Measurements from ENCODE around the gene APCDD1.

The APCDD1 gene

GRCh38 chr18:10477121-10477862, 22.9 kb downstream of the APCDD1 start:
- no peak for TF ChIP-seq TAF1 (IDR thresholded peaks at IDR 0.05; ENCODE audit: low read depth)
- no peak for TF ChIP-seq TCF12 (IDR thresholded peaks at IDR 0.05; ENCODE audit: low read depth)
- no peak for TF ChIP-seq TEAD4 (IDR thresholded peaks at IDR 0.05)
- TF ChIP-seq RAD21 (IDR thresholded peaks at IDR 0.05; ENCODE audit: low read depth), result no peak
- TF ChIP-seq NFIC (IDR thresholded peaks at IDR 0.05), result no peak
- TF ChIP-seq CEBPB (IDR thresholded peaks at IDR 0.05), result no peak
- no peak for TF ChIP-seq CREB1 (IDR thresholded peaks at IDR 0.05; ENCODE audit: low read depth)
- no peak for TF ChIP-seq YY1 (IDR thresholded peaks at IDR 0.05; ENCODE audit: low read depth)
- no peak for TF ChIP-seq REST (IDR thresholded peaks at IDR 0.05; ENCODE audit: low read depth)

GRCh38 chr18:10477863-10478260, 23.4 kb downstream of the APCDD1 start:
- TF ChIP-seq TCF12 (IDR thresholded peaks at IDR 0.05; ENCODE audit: low read depth) (no peak), FOXM1 (IDR thresholded peaks at IDR 0.05; ENCODE audit: borderline replicate concordance, low read depth) (no peak), ZBTB7A (IDR thresholded peaks at IDR 0.05; ENCODE audit: low read depth) (no peak), EP300 (IDR thresholded peaks at IDR 0.05; ENCODE audit: borderline replicate concordance) (no peak), YY1 (IDR thresholded peaks at IDR 0.05; ENCODE audit: low read depth) (no peak), REST (IDR thresholded peaks at IDR 0.05; ENCODE audit: low read depth) (no peak), NFIC (IDR thresholded peaks at IDR 0.05) (no peak), USF1 (IDR thresholded peaks at IDR 0.05) (no peak), TAF1 (IDR thresholded peaks at IDR 0.05; ENCODE audit: low read depth) (no peak), CEBPB (IDR thresholded peaks at IDR 0.05) (no peak), RAD21 (IDR thresholded peaks at IDR 0.05; ENCODE audit: low read depth) (no peak), EGR1 (IDR thresholded peaks at IDR 0.05) (no peak), MAX (IDR thresholded peaks at IDR 0.05) (no peak), TEAD4 (IDR thresholded peaks at IDR 0.05) (no peak)

- TF ChIP-seq TCF12 (IDR thresholded peaks at IDR 0.05; ENCODE audit: low read depth), result no peak
- no peak for TF ChIP-seq RAD21 (IDR thresholded peaks at IDR 0.05; ENCODE audit: low read depth)
- no peak for TF ChIP-seq NFIC (IDR thresholded peaks at IDR 0.05)
- no peak for TF ChIP-seq REST (IDR thresholded peaks at IDR 0.05; ENCODE audit: low read depth)
- no peak for TF ChIP-seq YY1 (IDR thresholded peaks at IDR 0.05; ENCODE audit: low read depth)
- no peak for TF ChIP-seq TAF1 (IDR thresholded peaks at IDR 0.05; ENCODE audit: low read depth)
- no peak for TF ChIP-seq MAX (IDR thresholded peaks at IDR 0.05)
- TF ChIP-seq ZBTB7A (IDR thresholded peaks at IDR 0.05; ENCODE audit: low read depth), result no peak
- TF ChIP-seq TEAD4 (IDR thresholded peaks at IDR 0.05), result no peak
- no peak for TF ChIP-seq EGR1 (IDR thresholded peaks at IDR 0.05)
- no peak for TF ChIP-seq EP300 (IDR thresholded peaks at IDR 0.05; ENCODE audit: borderline replicate concordance)
- TF ChIP-seq CREB1 (IDR thresholded peaks at IDR 0.05; ENCODE audit: low read depth), result no peak
- no peak for TF ChIP-seq FOXM1 (IDR thresholded peaks at IDR 0.05; ENCODE audit: borderline replicate concordance, low read depth)
- TF ChIP-seq CEBPB (IDR thresholded peaks at IDR 0.05), result no peak
- no peak for TF ChIP-seq USF1 (IDR thresholded peaks at IDR 0.05)
These were observed 27.4 kb downstream of the APCDD1 start for GRCh38 chr18:10481831-10482230.

- TF ChIP-seq ZBTB7A (IDR thresholded peaks at IDR 0.05; ENCODE audit: low read depth) (no peak), TAF1 (IDR thresholded peaks at IDR 0.05; ENCODE audit: low read depth) (no peak), REST (IDR thresholded peaks at IDR 0.05; ENCODE audit: low read depth) (no peak), EGR1 (IDR thresholded peaks at IDR 0.05) (no peak), NFIC (IDR thresholded peaks at IDR 0.05) (no peak), EP300 (IDR thresholded peaks at IDR 0.05; ENCODE audit: borderline replicate concordance) (no peak), CREB1 (IDR thresholded peaks at IDR 0.05; ENCODE audit: low read depth) (no peak), YY1 (IDR thresholded peaks at IDR 0.05; ENCODE audit: low read depth) (no peak), TEAD4 (IDR thresholded peaks at IDR 0.05) (no peak), FOXM1 (IDR thresholded peaks at IDR 0.05; ENCODE audit: borderline replicate concordance, low read depth) (no peak), MAX (IDR thresholded peaks at IDR 0.05) (no peak), USF1 (IDR thresholded peaks at IDR 0.05) (no peak), TCF12 (IDR thresholded peaks at IDR 0.05; ENCODE audit: low read depth) (no peak), CEBPB (IDR thresholded peaks at IDR 0.05) (no peak), RAD21 (IDR thresholded peaks at IDR 0.05; ENCODE audit: low read depth) (no peak)
These were observed 28.0 kb downstream of the APCDD1 start for GRCh38 chr18:10482363-10482984.

All from Ishikawa (cell line).